ENCODE data around the gene CALM3. TPM values are rescaled to one million over a fixed set of nuclear protein-coding genes. Genes with fewer than 3 reads are reported as not detected.

Gene CALM3
- polyA plus RNA-seq, 1 donor from 2014 or later: 630 TPM

DNA sequence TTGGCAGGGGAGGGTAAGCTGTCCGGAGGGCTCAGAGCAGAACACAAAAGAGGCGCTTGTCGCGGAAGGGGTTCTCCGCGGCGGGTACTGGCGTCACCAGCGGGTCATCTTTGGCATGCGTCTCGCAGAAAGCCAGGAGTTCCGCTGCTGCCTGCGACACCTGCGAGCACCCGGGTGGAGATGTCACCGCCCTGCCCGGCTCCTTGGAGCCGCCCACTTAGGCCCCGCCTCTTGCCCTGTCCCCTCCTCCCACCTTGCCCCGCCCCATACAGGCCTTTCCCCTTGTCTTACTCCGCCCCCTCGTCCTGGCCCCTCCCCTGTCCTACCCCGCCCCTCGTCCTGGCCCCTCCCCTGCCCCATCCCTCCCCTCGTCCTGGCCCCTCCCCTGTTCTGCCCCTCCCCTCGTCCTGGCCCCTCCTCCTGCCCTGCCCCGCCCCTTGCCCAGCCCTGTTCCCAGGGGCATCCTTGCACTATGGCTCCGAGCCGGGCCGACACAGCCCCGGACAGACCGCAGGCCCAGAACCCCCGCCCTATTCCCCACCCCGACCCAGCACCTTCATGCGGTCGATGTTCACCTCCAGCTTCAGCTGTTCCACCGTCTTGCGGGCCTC is 33.0 kb downstream of the CALM3 start:
- peak overlapping the region; percentile 46 for H3K9ac ChIP-seq (ENCODE audit: low read length)
- H3K27ac ChIP-seq (ENCODE audit: low read length): no peak overlapping the region

DNA sequence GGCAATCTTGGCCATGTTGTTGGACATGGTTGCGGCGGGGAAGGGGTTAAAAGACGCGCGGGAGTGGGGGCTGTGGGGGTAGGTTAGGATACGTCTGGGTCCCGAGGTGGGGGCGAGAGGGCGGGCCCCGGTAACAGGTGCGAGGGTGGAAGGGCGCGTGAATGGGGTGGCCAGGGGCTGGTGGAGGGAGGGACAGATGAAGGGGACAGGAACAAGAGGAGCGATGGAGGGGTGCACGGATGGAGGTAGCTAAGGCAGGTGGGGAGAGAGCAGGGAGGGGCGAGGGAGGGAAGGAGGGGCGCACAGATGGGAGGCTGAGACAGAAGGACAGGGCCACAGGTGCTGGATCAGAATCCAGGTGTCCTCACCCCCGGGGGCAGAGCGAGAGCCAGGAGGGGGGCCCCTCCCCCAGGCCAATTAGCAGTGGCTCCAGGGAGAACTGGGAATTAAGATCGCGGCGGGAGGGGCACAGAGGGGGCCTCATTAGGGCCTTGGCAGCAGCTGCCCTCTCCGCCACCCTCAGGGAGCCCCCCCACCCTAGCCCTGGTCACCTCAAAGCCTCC is 33.6 kb downstream of the CALM3 start:
- peak; percentile 13 for TF ChIP-seq POLR2AphosphoS5 (IDR thresholded peaks at IDR 0.05)
- TF ChIP-seq, protein P1, sequence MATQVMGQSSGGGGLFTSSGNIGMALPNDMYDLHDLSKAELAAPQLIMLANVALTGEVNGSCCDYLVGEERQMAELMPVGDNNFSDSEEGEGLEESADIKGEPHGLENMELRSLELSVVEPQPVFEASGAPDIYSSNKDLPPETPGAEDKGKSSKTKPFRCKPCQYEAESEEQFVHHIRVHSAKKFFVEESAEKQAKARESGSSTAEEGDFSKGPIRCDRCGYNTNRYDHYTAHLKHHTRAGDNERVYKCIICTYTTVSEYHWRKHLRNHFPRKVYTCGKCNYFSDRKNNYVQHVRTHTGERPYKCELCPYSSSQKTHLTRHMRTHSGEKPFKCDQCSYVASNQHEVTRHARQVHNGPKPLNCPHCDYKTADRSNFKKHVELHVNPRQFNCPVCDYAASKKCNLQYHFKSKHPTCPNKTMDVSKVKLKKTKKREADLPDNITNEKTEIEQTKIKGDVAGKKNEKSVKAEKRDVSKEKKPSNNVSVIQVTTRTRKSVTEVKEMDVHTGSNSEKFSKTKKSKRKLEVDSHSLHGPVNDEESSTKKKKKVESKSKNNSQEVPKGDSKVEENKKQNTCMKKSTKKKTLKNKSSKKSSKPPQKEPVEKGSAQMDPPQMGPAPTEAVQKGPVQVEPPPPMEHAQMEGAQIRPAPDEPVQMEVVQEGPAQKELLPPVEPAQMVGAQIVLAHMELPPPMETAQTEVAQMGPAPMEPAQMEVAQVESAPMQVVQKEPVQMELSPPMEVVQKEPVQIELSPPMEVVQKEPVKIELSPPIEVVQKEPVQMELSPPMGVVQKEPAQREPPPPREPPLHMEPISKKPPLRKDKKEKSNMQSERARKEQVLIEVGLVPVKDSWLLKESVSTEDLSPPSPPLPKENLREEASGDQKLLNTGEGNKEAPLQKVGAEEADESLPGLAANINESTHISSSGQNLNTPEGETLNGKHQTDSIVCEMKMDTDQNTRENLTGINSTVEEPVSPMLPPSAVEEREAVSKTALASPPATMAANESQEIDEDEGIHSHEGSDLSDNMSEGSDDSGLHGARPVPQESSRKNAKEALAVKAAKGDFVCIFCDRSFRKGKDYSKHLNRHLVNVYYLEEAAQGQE (IDR thresholded peaks at IDR 0.05; ENCODE audit: borderline replicate concordance): no peak
- Histone ChIP-seq H3K36me3 (ENCODE audit: insufficient read depth, low read length) (no peaks in the 10 kb centered on the region), H3K27me3 (ENCODE audit: insufficient read depth, low read depth, low read length) (peaks cover 5% of the 10 kb centered on the region), H3K27ac (ENCODE audit: low read length) (no peak overlapping the region), H2AFZ (ENCODE audit: low read depth, low read length) (peak overlapping the region; percentile 2), H3F3A (ENCODE audit: insufficient read depth, low read length, poor library complexity, severe bottlenecking) (no peaks in the 10 kb centered on the region), H3K79me2 (replicated peaks; ENCODE audit: insufficient read depth, low read length) (no peaks in the 10 kb centered on the region), H3K9me2 (ENCODE audit: insufficient read depth, low read length) (no peaks in the 10 kb centered on the region), H3K9ac (ENCODE audit: low read length) (peak overlapping the region; percentile 46), H3K4me3 (ENCODE audit: low read length) (peak overlapping the region; percentile 53), H4K20me1 (ENCODE audit: insufficient read depth) (no peaks in the 10 kb centered on the region), H3K9me3 (ENCODE audit: low read length) (no peaks in the 10 kb centered on the region), H3K4me2 (ENCODE audit: low read length) (peak overlapping the region; percentile 6)

More for the DNA sequence above, 33.0 kb downstream of the CALM3 start:
- peak overlapping the region; percentile 57 for H3K4me3 ChIP-seq (ENCODE audit: low read length)
- no peaks in the 10 kb centered on the region for H3K9me3 ChIP-seq (ENCODE audit: low read length)
- TF ChIP-seq, protein P2, sequence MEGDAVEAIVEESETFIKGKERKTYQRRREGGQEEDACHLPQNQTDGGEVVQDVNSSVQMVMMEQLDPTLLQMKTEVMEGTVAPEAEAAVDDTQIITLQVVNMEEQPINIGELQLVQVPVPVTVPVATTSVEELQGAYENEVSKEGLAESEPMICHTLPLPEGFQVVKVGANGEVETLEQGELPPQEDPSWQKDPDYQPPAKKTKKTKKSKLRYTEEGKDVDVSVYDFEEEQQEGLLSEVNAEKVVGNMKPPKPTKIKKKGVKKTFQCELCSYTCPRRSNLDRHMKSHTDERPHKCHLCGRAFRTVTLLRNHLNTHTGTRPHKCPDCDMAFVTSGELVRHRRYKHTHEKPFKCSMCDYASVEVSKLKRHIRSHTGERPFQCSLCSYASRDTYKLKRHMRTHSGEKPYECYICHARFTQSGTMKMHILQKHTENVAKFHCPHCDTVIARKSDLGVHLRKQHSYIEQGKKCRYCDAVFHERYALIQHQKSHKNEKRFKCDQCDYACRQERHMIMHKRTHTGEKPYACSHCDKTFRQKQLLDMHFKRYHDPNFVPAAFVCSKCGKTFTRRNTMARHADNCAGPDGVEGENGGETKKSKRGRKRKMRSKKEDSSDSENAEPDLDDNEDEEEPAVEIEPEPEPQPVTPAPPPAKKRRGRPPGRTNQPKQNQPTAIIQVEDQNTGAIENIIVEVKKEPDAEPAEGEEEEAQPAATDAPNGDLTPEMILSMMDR (IDR thresholded peaks at IDR 0.05; ENCODE audit: poor library complexity, severe bottlenecking): no peak
- TF ChIP-seq EP300 (conservative IDR thresholded peaks at IDR 0.05; ENCODE audit: poor library complexity, severe bottlenecking) (no peak), EZH2 (IDR thresholded peaks at IDR 0.05; ENCODE audit: borderline replicate concordance, insufficient read depth, low read length, poor library complexity, severe bottlenecking) (no peak), POLR2AphosphoS5 (IDR thresholded peaks at IDR 0.05) (no peak), RAD21 (conservative IDR thresholded peaks at IDR 0.05) (no peak), SMC3 (conservative IDR thresholded peaks at IDR 0.05; ENCODE audit: poor library complexity) (no peak)
- TF ChIP-seq, protein P1 (IDR thresholded peaks at IDR 0.05; ENCODE audit: borderline replicate concordance): no peak
- H2AFZ ChIP-seq (ENCODE audit: low read depth, low read length): no peak overlapping the region
- no peaks in the 10 kb centered on the region for H3K79me2 ChIP-seq (replicated peaks; ENCODE audit: insufficient read depth, low read length)
- no peaks in the 10 kb centered on the region for H4K20me1 ChIP-seq (ENCODE audit: insufficient read depth)
- H3K9me2 ChIP-seq (ENCODE audit: insufficient read depth, low read length): no peaks in the 10 kb centered on the region
- H3K27me3 ChIP-seq (ENCODE audit: insufficient read depth, low read depth, low read length): peaks cover 5% of the 10 kb centered on the region
- peak overlapping the region; percentile 6 for H3K4me2 ChIP-seq (ENCODE audit: low read length)
- no peaks in the 10 kb centered on the region for H3F3A ChIP-seq (ENCODE audit: insufficient read depth, low read length, poor library complexity, severe bottlenecking)
- H3K36me3 ChIP-seq (ENCODE audit: insufficient read depth, low read length): no peaks in the 10 kb centered on the region
